ENCODE data around the gene DCHS2.
A peak's percentile ranks its signal among the peaks of the same experiment; 100 is the strongest.

The DCHS2 gene

GRCh38 chr4:154511981-154512380, 20.4 kb upstream of the DCHS2 start:
- TF ChIP-seq JUND (IDR thresholded peaks at IDR 0.05; ENCODE audit: low read depth): no peak
- no peak for DNase-seq (ENCODE audit: low read depth in 1 of 2, low spot score in 1 of 2)
- in situ Hi-C loops (cut with HindIII; ENCODE audit: low pct_unique_long_range_greater_than_20kb, low sequenced_read_pairs): no loop called here

GRCh38 chr4:154511548-154511947, 19.9 kb upstream of the DCHS2 start:
- in situ Hi-C loops (cut with HindIII; ENCODE audit: low pct_unique_long_range_greater_than_20kb, low sequenced_read_pairs): no loop called here
- no peak for DNase-seq (ENCODE audit: low read depth in 1 of 2, low spot score in 1 of 2)
- TF ChIP-seq JUND (IDR thresholded peaks at IDR 0.05; ENCODE audit: low read depth): no peak

- peak in 1 of 2 experiments; percentile 28 for DNase-seq (ENCODE audit: low read depth in 1 of 2, low spot score in 1 of 2)
- in situ Hi-C loops (cut with HindIII; ENCODE audit: low pct_unique_long_range_greater_than_20kb, low sequenced_read_pairs): no loop called here
- no peak for TF ChIP-seq JUND (IDR thresholded peaks at IDR 0.05; ENCODE audit: low read depth)
These were observed 15.6 kb upstream of the DCHS2 start for GRCh38 chr4:154507156-154507555.

GRCh38 chr4:154506253-154506652, 14.7 kb upstream of the DCHS2 start:
- in situ Hi-C loops (cut with HindIII; ENCODE audit: low pct_unique_long_range_greater_than_20kb, low sequenced_read_pairs): no loop called here
- DNase-seq (ENCODE audit: low read depth in 1 of 2, low spot score in 1 of 2): peak in 1 of 2 experiments; percentile 53
- TF ChIP-seq JUND (IDR thresholded peaks at IDR 0.05; ENCODE audit: low read depth): no peak

GRCh38 chr4:154503598-154503997, 12.0 kb upstream of the DCHS2 start:
- DNase-seq (ENCODE audit: low read depth in 1 of 2, low spot score in 1 of 2): peak in 1 of 2 experiments; percentile 56
- in situ Hi-C loops (cut with HindIII; ENCODE audit: low pct_unique_long_range_greater_than_20kb, low sequenced_read_pairs): no loop called here
- TF ChIP-seq JUND (IDR thresholded peaks at IDR 0.05; ENCODE audit: low read depth): no peak

GRCh38 chr4:154502111-154502510, 10.5 kb upstream of the DCHS2 start:
- in situ Hi-C loops (cut with HindIII; ENCODE audit: low pct_unique_long_range_greater_than_20kb, low sequenced_read_pairs): no loop called here
- DNase-seq (ENCODE audit: low read depth in 1 of 2, low spot score in 1 of 2): no peak
- no peak for TF ChIP-seq JUND (IDR thresholded peaks at IDR 0.05; ENCODE audit: low read depth)

GRCh38 chr4:154497889-154498288, 6.3 kb upstream of the DCHS2 start:
- no peak for DNase-seq (ENCODE audit: low read depth in 1 of 2, low spot score in 1 of 2)
- TF ChIP-seq JUND (IDR thresholded peaks at IDR 0.05; ENCODE audit: low read depth): no peak
- in situ Hi-C loops (cut with HindIII; ENCODE audit: low pct_unique_long_range_greater_than_20kb, low sequenced_read_pairs): no loop called here

GRCh38 chr4:154495867-154496266, 4.3 kb upstream of the DCHS2 start:
- no peak for DNase-seq (ENCODE audit: low read depth in 1 of 2, low spot score in 1 of 2)
- TF ChIP-seq JUND (IDR thresholded peaks at IDR 0.05; ENCODE audit: low read depth): no peak
- in situ Hi-C loops (cut with HindIII; ENCODE audit: low pct_unique_long_range_greater_than_20kb, low sequenced_read_pairs): no loop called here

GRCh38 chr4:154492288-154492687, 689 bp upstream of the DCHS2 start:
- no peak for DNase-seq (ENCODE audit: low read depth in 1 of 2, low spot score in 1 of 2)
- in situ Hi-C loops (cut with HindIII; ENCODE audit: low pct_unique_long_range_greater_than_20kb, low sequenced_read_pairs): no loop called here
- no peak for TF ChIP-seq JUND (IDR thresholded peaks at IDR 0.05; ENCODE audit: low read depth)

- in situ Hi-C loops (cut with HindIII; ENCODE audit: low pct_unique_long_range_greater_than_20kb, low sequenced_read_pairs): no loop called here
These were observed 837 bp downstream of the DCHS2 start for GRCh38 chr4:154490583-154491340.

GRCh38 chr4:154490234-154490582, 1.4 kb downstream of the DCHS2 start:
- DNase-seq (ENCODE audit: low read depth in 1 of 2, low spot score in 1 of 2): no peak
- in situ Hi-C loops (cut with HindIII; ENCODE audit: low pct_unique_long_range_greater_than_20kb, low sequenced_read_pairs): no loop called here

More at GRCh38 chr4:154490583-154491340, 837 bp downstream of the DCHS2 start:
- no peak for TF ChIP-seq JUND (IDR thresholded peaks at IDR 0.05; ENCODE audit: low read depth)
- DNase-seq (ENCODE audit: low read depth in 1 of 2, low spot score in 1 of 2): no peak

GRCh38 chr4:154489558-154490233, 1.9 kb downstream of the DCHS2 start:
- TF ChIP-seq JUND (IDR thresholded peaks at IDR 0.05; ENCODE audit: low read depth): no peak
- DNase-seq (ENCODE audit: low read depth in 1 of 2, low spot score in 1 of 2): no peak
- in situ Hi-C loops (cut with HindIII; ENCODE audit: low pct_unique_long_range_greater_than_20kb, low sequenced_read_pairs): no loop called here

More at GRCh38 chr4:154490234-154490582, 1.4 kb downstream of the DCHS2 start:
- no peak for TF ChIP-seq JUND (IDR thresholded peaks at IDR 0.05; ENCODE audit: low read depth)

- DNase-seq (ENCODE audit: low read depth in 1 of 2, low spot score in 1 of 2): no peak
- in situ Hi-C loops (cut with HindIII; ENCODE audit: low pct_unique_long_range_greater_than_20kb, low sequenced_read_pairs): no loop called here
- no peak for TF ChIP-seq JUND (IDR thresholded peaks at IDR 0.05; ENCODE audit: low read depth)
These were observed 4.5 kb downstream of the DCHS2 start for GRCh38 chr4:154487145-154487544.

All from T47D (cell line).